GM15510 (cell line): ENCODE results near the gene P4HA1.

ENCODE experiments used
- POLR2A ChIP-seq: IDR thresholded peaks from 3 replicates; pipeline ENCODE4 v1.6.1; 2011; ENCODE audit warnings: borderline replicate concordance; ENCODE audit not compliant: insufficient read length; ENCODE audit errors: extremely low read depth

P4HA1 gene

DNA sequence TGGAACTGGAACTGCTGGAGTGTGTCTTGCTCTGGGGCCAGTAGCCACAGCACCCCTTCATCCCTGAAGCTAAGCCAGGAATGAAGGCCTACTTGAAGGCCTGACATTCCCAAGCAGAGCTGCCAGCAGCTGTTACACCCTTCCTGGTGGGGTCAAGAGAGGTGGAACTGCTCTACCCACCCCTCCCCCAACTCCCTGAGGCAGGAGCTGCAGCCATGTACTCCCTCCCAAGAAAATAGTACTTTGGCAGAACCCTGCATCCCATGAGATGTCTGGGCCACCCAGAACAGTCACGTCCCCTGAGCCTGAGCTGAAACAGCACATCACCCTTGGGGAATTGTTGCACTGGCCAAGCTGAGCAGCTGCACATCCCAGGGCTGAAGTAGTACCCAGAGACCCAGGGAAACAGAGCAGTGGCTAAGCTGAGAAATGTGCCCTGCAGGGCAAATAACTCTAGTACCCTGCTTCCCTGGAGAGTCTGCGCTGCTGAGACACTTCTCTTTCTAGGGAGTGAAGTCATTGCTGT is 78.6 kb downstream of the P4HA1 start:
- no peak for TF ChIP-seq POLR2A

DNA sequence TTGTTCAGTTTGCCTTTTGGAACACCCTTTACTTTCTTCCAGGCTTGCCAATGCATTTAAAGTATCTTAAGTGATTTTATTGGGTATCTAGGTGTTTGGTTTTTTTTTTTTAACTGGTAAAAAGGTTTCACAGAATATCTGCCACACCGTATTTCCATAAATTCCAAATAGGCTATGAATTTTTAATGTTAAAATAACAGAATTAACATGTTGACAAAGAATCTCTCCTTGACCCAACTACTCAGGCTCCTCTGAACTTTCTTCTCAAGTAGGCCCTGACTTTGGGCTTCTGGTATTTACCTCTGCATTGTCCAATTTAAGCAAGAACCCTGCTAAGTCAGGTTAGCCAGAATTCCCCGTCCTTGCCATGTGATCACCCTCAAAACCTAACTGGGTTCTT is 80.9 kb downstream of the P4HA1 start:
- TF ChIP-seq POLR2A: no peak

DNA sequence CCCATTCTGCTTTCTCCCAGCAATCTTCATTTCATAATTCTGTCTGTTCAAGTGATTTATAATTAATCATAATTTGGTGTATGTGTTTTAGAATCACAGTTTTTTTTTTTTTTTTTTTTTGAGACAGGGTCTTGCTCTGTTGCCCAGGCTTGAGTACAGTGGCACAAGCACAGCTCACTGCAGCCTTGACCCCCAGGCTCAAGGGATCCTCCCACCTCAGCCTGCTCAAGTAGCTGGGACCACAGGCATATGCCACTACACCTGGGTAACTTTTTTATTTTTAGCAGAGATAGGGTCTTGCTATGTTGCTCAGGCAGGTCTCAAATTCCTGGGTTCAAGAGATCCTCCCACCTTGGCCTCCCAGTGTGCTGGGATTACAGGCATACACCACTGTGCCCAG is 92.8 kb downstream of the P4HA1 start:
- TF ChIP-seq POLR2A: no peak

DNA sequence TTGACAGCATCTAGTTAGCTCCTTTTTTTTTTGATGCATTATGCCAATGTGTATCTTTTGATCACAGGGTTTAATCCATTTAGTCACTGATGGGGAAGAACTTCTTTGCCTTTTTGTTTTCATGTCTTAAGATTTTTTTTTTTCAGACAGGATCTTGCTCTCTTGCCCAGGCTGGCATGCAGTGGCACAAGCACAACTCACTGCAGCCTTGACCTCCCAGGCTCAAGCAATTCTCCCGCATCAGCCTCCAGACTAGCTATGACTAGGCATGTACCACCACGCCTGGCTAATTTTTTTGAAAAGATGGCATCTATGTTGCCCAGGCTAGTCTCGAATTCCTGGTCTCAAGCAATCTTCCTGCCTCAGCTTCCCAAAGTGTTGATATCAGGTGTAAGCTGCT is 95.7 kb downstream of the P4HA1 start:
- TF ChIP-seq POLR2A: no peak

DNA sequence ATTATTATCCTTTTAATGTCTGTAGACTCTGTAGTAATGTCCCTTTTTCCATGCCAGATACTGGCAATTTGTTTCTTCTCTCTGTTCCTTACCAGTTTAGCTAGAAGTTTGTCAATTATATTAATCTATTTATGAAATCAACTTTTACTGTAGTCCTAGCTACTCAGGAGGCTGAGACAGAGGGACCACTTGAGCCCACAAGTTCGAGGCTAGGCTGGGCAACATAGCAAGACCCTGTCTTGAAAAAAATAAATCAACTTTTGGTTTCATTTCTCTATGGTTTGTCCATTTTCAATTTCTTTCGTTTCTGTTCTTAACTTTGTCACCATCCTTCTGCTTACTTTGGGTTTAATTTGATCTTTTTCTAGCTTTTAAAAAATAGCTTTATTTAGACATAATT is 99.6 kb downstream of the P4HA1 start:
- TF ChIP-seq POLR2A: no peak

DNA sequence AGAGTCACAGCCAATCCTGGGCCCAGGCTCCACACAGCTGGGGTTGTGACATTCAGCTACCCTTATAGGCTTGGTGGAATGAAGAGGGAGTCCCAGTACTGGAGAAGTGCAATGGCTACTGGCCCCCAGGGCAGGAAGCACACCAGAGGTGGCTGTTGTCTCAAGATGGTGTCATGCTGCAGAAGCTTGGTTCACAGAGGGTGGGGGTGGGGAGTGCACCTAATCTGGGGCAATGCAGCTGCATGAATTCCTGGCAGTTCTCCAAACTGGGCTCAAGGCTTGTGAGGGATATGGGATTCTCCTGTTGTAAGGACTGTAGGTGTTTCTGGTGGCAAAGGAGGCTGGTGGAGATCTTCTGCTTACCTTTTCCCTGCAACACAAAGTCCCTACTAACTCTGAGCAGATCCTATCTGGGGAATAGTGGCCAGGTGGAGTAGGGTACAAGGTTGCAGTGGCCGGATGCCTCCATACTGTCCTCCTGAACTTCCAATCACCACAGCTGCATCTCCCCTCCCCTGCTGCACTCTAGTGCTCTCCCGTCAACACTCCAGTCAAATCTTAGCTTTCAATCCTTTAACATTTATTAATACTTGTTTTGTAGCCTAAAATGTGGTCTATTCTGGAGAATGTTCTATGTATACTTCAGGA is 114.7 kb downstream of the P4HA1 start:
- no peak for TF ChIP-seq POLR2A

DNA sequence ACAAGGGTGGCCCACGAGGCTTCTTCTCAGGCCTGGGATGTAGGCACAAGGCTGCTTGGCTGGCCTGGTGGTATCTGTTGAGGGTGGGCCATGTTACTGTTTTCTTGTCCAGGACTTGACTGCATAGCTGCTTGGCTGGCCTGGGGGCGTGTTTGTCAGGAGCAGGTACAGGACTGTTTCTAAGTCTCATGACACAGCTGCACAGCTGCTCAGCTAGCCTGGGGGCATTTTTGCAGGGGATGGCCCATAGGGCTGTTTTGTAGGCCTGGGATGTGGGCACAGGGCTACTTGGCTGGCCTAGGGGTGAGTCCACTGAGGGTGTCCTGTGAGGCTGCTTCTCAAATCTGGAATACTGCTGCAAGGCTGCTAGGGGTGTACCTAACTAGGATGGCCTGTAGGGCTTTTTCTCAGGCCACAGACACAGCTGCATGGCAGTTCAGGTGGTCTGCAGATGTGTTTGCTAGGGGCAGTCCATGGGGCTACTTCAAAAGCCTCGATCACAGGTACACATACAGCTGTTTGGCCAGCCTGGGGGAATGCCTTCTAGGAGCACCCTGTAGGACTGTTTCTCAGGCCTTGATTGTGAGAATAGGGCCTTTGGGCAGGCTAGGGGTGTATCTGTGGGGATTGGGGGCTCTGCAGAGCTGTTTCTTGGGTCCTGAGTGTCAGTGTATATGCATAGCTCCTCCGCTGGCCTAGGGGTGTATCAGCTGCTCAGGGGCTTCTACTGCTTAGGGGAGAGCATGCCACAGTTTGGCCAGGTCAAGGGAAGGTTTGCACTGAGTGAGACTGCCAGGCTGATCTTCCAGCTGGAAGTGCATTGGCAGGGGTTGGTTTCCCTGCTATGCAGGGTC is 115.4 kb downstream of the P4HA1 start:
- no peak for TF ChIP-seq POLR2A

DNA sequence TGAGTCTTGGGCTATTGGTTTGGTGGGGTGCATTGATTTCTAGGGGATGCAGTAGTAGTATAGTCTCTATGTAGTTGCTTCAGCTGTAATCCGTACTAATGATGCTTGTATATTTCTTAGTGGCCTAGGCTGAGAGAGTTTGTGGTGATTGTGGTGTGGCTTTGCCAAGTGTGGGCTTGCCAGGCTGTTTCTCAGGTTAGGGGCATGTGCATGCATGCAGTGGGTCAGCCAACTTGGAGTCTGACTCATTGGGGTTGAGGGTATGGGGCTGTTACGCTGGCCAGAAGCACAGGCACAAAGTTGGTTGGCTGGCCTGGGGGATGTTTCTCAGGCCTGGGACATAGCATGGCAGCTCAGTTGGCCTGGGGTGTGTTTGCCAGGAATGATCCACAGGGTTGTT is 116.3 kb downstream of the P4HA1 start:
- no peak for TF ChIP-seq POLR2A

DNA sequence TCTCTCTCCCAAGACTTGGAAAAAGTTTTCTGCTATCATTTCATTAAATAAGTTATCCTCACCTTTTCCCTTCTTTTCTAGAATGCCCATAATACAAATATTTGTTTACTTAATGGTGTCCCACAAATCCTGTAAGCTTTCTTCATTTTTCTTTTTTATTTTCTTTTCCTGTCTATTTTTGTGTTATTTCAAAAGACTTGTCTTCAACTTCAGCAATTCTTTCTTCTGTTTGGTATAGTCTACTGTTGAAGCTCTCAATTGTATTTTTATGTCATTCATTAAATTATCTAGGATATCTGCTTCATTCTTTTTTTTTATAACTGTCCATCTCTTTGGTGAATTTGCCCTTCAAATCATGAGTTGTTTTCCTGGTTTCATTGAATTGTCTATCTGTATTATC is 117.0 kb downstream of the P4HA1 start:
- TF ChIP-seq POLR2A: no peak

DNA sequence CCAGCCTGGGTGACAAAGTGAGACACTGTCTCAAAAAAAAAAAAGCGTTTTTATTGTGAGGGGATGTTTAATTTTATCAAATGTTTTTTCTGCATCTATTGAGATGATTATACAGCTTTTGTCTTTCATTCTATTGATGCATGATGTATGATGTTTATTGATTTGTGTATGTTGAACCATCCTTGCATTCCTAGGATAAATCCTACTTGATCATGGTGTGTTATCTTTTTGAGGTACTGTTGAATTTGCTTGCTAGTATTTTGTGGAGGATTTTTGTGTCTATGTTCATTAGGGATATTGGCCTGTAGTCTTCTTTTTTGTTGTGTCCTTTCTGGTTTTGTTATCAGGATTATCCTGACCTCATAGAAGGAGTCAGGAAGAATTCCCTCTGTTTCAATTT is 119.8 kb downstream of the P4HA1 start:
- TF ChIP-seq POLR2A: no peak
